ENCODE results near the gene IFT81.
"Not testable (repeated sequence)": the region's sequence is repeated elsewhere in the genome, so short reads cannot be mapped to it uniquely, and the experiment has no call there.

IFT81 gene

GRCh38 chr12:110193196-110193595, 69.0 kb downstream of the IFT81 start:
- H3K4me3 ChIP-seq (ENCODE audit: low read depth in 1 of 2, low read length in 2 of 2), result no peak overlapping the region
- no peaks in the 10 kb centered on the region for H3K9me3 ChIP-seq (ENCODE audit: low read length)
- no peak overlapping the region for H3K9ac ChIP-seq (ENCODE audit: low read length)
- H3K4me1 ChIP-seq (ENCODE audit: insufficient read depth, low read length), result no peaks in the 10 kb centered on the region
- peaks cover 6% of the 10 kb centered on the region for H3K36me3 ChIP-seq (ENCODE audit: insufficient read depth, low read length)
- H3K27me3 ChIP-seq (ENCODE audit: control insufficient read depth in 1 of 2, insufficient read depth in 2 of 2, low read length in 2 of 2), result no peaks in the 10 kb centered on the region
- H3K27ac ChIP-seq (ENCODE audit: low read depth, low read length), result no peak overlapping the region

DNA sequence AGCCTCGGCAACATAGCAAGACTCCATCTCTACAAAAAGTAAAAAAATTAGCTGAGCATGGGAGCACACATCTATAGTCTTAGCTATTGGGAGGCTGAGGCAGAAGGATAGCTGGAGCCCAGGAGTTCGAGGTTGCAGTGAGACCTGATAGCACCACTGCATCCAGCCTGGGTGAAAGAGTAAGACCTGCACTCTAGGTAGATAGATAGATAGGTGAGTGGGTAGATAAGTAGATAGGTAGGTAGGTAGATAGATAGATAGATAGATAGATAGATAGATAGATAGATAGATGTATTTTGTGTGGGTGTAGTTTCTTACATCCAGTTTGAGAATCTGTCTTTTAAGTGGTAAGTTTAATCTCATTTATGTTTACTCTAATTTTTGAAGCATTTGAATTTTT, 72.8 kb downstream of the IFT81 start:
- H3K4me3 ChIP-seq (ENCODE audit: low read depth in 1 of 2, low read length in 2 of 2), result no peak overlapping the region
- H3K4me1 ChIP-seq (ENCODE audit: insufficient read depth, low read length), result no peaks in the 10 kb centered on the region
- H3K9ac ChIP-seq (ENCODE audit: low read length), result no peak overlapping the region
- no peaks in the 10 kb centered on the region for H3K27me3 ChIP-seq (ENCODE audit: control insufficient read depth in 1 of 2, insufficient read depth in 2 of 2, low read length in 2 of 2)
- H3K36me3 ChIP-seq (ENCODE audit: insufficient read depth, low read length), result peaks cover 14% of the 10 kb centered on the region
- H3K9me3 ChIP-seq (ENCODE audit: low read length), result no peaks in the 10 kb centered on the region
- no peak overlapping the region for H3K27ac ChIP-seq (ENCODE audit: low read depth, low read length)

GRCh38 chr12:110198386-110198785, 74.2 kb downstream of the IFT81 start:
- Histone ChIP-seq H3K4me3 (ENCODE audit: low read depth in 1 of 2, low read length in 2 of 2) (no peak overlapping the region), H3K9ac (ENCODE audit: low read length) (no peak overlapping the region), H3K27ac (ENCODE audit: low read depth, low read length) (no peak overlapping the region), H3K36me3 (ENCODE audit: insufficient read depth, low read length) (peaks cover 9% of the 10 kb centered on the region), H3K27me3 (ENCODE audit: control insufficient read depth in 1 of 2, insufficient read depth in 2 of 2, low read length in 2 of 2) (no peaks in the 10 kb centered on the region), H3K4me1 (ENCODE audit: insufficient read depth, low read length) (no peaks in the 10 kb centered on the region), H3K9me3 (ENCODE audit: low read length) (no peaks in the 10 kb centered on the region)

- Histone ChIP-seq H3K9ac (ENCODE audit: low read length) (no peak overlapping the region), H3K4me1 (ENCODE audit: insufficient read depth, low read length) (no peaks in the 10 kb centered on the region), H3K27me3 (ENCODE audit: control insufficient read depth in 1 of 2, insufficient read depth in 2 of 2, low read length in 2 of 2) (no peaks in the 10 kb centered on the region), H3K36me3 (ENCODE audit: insufficient read depth, low read length) (peaks cover 20% of the 10 kb centered on the region), H3K4me3 (ENCODE audit: low read depth in 1 of 2, low read length in 2 of 2) (no peak overlapping the region), H3K27ac (ENCODE audit: low read depth, low read length) (no peak overlapping the region), H3K9me3 (ENCODE audit: low read length) (no peaks in the 10 kb centered on the region)
Measured at GRCh38 chr12:110199339-110200123, 75.4 kb downstream of the IFT81 start.

- Histone ChIP-seq H3K27me3 (ENCODE audit: control insufficient read depth in 1 of 2, insufficient read depth in 2 of 2, low read length in 2 of 2) (no peaks in the 10 kb centered on the region), H3K4me1 (ENCODE audit: insufficient read depth, low read length) (no peaks in the 10 kb centered on the region), H3K36me3 (ENCODE audit: insufficient read depth, low read length) (peaks cover 26% of the 10 kb centered on the region), H3K9ac (ENCODE audit: low read length) (no peak overlapping the region), H3K9me3 (ENCODE audit: low read length) (no peaks in the 10 kb centered on the region), H3K4me3 (ENCODE audit: low read depth in 1 of 2, low read length in 2 of 2) (no peak overlapping the region), H3K27ac (ENCODE audit: low read depth, low read length) (no peak overlapping the region)
Measured at GRCh38 chr12:110200124-110200417, 75.9 kb downstream of the IFT81 start.

- no peak overlapping the region for H3K27ac ChIP-seq (ENCODE audit: low read depth, low read length)
- H3K9ac ChIP-seq (ENCODE audit: low read length), result no peak overlapping the region
- no peaks in the 10 kb centered on the region for H3K27me3 ChIP-seq (ENCODE audit: control insufficient read depth in 1 of 2, insufficient read depth in 2 of 2, low read length in 2 of 2)
- no peaks in the 10 kb centered on the region for H3K9me3 ChIP-seq (ENCODE audit: low read length)
- no peaks in the 10 kb centered on the region for H3K4me1 ChIP-seq (ENCODE audit: insufficient read depth, low read length)
- H3K4me3 ChIP-seq (ENCODE audit: low read depth in 1 of 2, low read length in 2 of 2), result no peak overlapping the region
- peaks cover 26% of the 10 kb centered on the region for H3K36me3 ChIP-seq (ENCODE audit: insufficient read depth, low read length)
Measured at GRCh38 chr12:110201995-110202394, 77.8 kb downstream of the IFT81 start.

GRCh38 chr12:110203546-110203945, 79.4 kb downstream of the IFT81 start:
- H3K27me3 ChIP-seq (ENCODE audit: control insufficient read depth in 1 of 2, insufficient read depth in 2 of 2, low read length in 2 of 2), result no peaks in the 10 kb centered on the region
- H3K36me3 ChIP-seq (ENCODE audit: insufficient read depth, low read length), result peaks cover 26% of the 10 kb centered on the region
- no peak overlapping the region for H3K4me3 ChIP-seq (ENCODE audit: low read depth in 1 of 2, low read length in 2 of 2)
- H3K4me1 ChIP-seq (ENCODE audit: insufficient read depth, low read length), result no peaks in the 10 kb centered on the region
- no peaks in the 10 kb centered on the region for H3K9me3 ChIP-seq (ENCODE audit: low read length)
- H3K9ac ChIP-seq (ENCODE audit: low read length), result no peak overlapping the region
- H3K27ac ChIP-seq (ENCODE audit: low read depth, low read length), result no peak overlapping the region

DNA sequence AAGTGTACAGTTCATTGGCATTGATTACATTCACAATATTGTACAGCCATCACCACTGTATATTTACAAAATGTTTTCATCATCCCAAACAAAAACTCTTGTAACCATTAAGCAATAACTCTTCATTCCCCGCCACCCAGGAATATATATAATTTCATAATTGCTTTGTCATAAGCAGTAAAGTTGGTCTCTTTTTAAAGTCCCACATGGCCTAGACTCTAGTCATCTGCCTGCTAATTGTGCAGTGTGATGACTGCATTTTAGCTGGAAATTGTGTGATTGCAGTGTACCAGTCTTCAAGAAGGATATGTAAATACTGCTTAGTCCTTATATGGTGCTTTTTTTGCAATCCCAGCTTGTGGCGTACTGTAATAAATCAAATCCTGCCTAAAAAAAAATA, 81.8 kb downstream of the IFT81 start:
- Histone ChIP-seq H3K4me1 (ENCODE audit: insufficient read depth, low read length) (no peaks in the 10 kb centered on the region), H3K27me3 (ENCODE audit: control insufficient read depth in 1 of 2, insufficient read depth in 2 of 2, low read length in 2 of 2) (no peaks in the 10 kb centered on the region), H3K9ac (ENCODE audit: low read length) (no peak overlapping the region), H3K9me3 (ENCODE audit: low read length) (no peaks in the 10 kb centered on the region), H3K27ac (ENCODE audit: low read depth, low read length) (no peak overlapping the region), H3K4me3 (ENCODE audit: low read depth in 1 of 2, low read length in 2 of 2) (no peak overlapping the region), H3K36me3 (ENCODE audit: insufficient read depth, low read length) (peaks cover 17% of the 10 kb centered on the region)

DNA sequence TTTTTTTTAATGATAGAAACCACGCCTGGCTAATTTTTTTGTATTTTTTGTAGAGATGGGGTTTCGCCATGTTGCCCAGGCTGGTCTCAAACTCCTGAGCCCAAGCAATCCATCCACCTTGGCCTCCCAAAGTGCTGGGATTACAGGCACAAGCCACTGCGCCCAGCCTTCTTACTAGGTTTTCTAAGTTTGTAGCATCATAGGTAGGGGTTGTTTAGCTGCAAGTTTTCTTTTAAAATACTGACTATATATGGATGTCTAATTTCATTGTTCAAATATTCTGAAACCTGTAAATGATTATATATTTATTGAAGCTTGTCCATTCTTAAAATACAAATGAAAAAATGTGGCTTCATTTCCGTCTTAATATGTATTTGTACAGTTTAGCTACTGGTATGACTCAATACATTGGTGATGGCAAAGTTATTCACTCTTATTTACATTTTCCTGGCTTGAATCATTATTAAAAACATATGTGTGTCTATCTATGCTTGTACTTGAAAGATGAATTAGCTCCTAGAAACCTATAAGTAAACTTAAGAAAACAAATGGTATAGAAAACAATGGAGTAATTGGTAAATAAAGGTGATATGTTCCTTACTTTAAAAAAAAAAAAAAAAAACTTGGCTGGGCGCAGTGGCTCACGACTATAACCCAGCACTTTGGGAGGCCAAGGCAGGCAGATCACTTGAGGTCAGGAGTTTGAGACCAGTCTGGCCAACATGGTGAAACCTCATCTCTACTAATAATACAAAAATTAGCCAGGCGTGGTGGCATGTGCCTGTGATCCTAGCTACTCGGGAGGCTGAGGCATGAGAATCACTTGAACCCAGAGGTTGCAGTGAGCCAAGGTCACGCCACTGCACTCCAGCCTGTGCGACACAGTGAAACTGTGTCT, 87.7 kb downstream of the IFT81 start:
- H3K36me3 ChIP-seq (ENCODE audit: insufficient read depth, low read length); H3K27me3 ChIP-seq (ENCODE audit: control insufficient read depth in 1 of 2, insufficient read depth in 2 of 2, low read length in 2 of 2); H3K9ac ChIP-seq (ENCODE audit: low read length); H3K4me3 ChIP-seq (ENCODE audit: low read depth in 1 of 2, low read length in 2 of 2); H3K27ac ChIP-seq (ENCODE audit: low read depth, low read length); H3K4me1 ChIP-seq (ENCODE audit: insufficient read depth, low read length); H3K9me3 ChIP-seq (ENCODE audit: low read length): not testable (repeated sequence)

DNA sequence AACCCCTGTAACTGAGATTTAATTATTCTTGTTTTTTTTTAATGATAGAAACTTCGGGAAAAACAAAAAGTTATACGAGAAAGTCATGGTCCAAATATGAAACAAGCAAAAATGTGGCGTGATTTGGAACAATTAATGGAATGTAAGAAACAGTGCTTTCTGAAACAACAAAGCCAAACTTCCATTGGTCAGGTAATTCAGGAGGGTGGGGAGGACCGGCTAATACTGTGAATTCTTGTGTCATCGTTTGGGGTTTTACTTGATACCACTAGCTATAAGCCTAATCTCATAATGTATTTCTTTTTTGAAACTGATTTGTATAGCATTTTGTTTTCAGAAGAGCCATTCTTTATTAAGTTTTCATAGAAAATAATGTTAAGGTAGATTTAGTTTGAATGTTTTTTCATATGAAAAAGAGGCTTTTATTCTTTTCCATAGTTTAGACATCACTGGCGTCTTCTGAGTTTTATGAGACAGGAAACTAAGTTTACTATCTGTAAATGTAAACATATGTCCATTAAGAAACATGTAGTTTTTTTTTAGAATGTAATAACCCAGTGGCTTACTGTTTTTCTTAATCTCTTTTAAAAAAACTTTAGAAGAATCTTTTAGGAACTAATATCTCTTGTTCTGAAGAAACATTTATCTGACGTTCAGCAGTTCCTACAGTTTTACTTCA, 94.0 kb downstream of the IFT81 start:
- H3K9me3 ChIP-seq (ENCODE audit: low read length), result no peaks in the 10 kb centered on the region
- H3K27me3 ChIP-seq (ENCODE audit: control insufficient read depth in 1 of 2, insufficient read depth in 2 of 2, low read length in 2 of 2), result no peaks in the 10 kb centered on the region
- H3K4me1 ChIP-seq (ENCODE audit: insufficient read depth, low read length), result peaks cover 5% of the 10 kb centered on the region
- no peak overlapping the region for H3K27ac ChIP-seq (ENCODE audit: low read depth, low read length)
- H3K4me3 ChIP-seq (ENCODE audit: low read depth in 1 of 2, low read length in 2 of 2), result no peak overlapping the region
- H3K9ac ChIP-seq (ENCODE audit: low read length), result no peak overlapping the region
- H3K36me3 ChIP-seq (ENCODE audit: insufficient read depth, low read length), result peaks cover 4% of the 10 kb centered on the region

DNA sequence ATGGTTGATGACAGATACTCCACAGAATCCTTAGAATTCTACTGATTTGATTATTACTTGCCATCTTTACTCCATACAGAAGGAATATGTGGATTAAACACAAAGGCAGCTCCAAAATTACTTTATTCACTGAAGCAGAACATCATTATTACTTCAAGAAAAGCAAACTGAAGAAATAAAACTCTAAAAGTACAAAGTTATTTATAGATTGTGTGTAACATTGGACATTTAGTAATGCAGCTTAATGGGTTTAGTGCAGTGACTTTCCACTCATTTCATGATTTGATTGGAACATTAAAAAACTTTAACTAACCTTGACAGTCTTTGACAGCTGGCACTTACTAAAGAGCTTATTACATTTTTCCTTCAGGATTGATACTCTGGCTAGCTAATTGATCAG, 97.9 kb downstream of the IFT81 start:
- Histone ChIP-seq H3K4me1 (ENCODE audit: insufficient read depth, low read length) (peaks cover 14% of the 10 kb centered on the region), H3K27me3 (ENCODE audit: control insufficient read depth in 1 of 2, insufficient read depth in 2 of 2, low read length in 2 of 2) (no peaks in the 10 kb centered on the region)

More for the DNA sequence above, 97.9 kb downstream of the IFT81 start:
- no peak overlapping the region for H3K4me3 ChIP-seq (ENCODE audit: low read depth in 1 of 2, low read length in 2 of 2)
- H3K9me3 ChIP-seq (ENCODE audit: low read length), result no peaks in the 10 kb centered on the region
- H3K27ac ChIP-seq (ENCODE audit: low read depth, low read length), result no peak overlapping the region
- H3K36me3 ChIP-seq (ENCODE audit: insufficient read depth, low read length), result no peaks in the 10 kb centered on the region
- no peak overlapping the region for H3K9ac ChIP-seq (ENCODE audit: low read length)
